Embryonic facial prominence (tissue), 1 donor: ENCODE data around the gene CCDC88A.
"Not testable (repeated sequence)": the region's sequence is repeated elsewhere in the genome, so short reads cannot be mapped to it uniquely, and the experiment has no call there.

Experiments
- DNase-seq: peaks from one replicate; pipeline ENCODE4 v3.0.0-alpha.2; 2016; ENCODE audit errors: extremely low spot score

The CCDC88A gene

GRCh38 chr2:55309446-55309845 is 110.2 kb downstream of the CCDC88A start:
- no peak for DNase-seq

GRCh38 chr2:55302241-55302640 is 117.4 kb downstream of the CCDC88A start:
- no peak for DNase-seq

DNA sequence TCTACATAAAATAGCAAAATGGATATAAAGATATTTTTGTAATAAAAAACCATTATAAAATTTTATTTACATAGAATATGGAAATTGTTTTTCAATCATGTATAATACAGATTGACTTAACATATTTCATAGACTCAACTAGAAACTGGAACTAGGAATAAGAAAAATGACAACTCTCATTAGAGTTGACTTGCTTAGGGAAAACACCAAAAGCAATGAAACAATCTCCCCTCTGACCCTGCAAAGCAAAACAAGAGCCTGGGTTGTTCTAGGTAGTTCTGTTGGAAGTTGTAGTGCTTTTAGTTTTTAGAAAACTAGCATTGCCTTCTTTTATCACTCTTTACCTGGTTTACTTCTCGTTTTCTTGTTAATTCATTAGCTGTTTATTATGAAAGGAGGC is 118.4 kb downstream of the CCDC88A start:
- DNase-seq = no peak

- no peak for DNase-seq
Observed at GRCh38 chr2:55296393-55296792, 123.3 kb downstream of the CCDC88A start.

GRCh38 chr2:55283083-55283482 is 136.6 kb downstream of the CCDC88A start:
- DNase-seq = no peak

DNA sequence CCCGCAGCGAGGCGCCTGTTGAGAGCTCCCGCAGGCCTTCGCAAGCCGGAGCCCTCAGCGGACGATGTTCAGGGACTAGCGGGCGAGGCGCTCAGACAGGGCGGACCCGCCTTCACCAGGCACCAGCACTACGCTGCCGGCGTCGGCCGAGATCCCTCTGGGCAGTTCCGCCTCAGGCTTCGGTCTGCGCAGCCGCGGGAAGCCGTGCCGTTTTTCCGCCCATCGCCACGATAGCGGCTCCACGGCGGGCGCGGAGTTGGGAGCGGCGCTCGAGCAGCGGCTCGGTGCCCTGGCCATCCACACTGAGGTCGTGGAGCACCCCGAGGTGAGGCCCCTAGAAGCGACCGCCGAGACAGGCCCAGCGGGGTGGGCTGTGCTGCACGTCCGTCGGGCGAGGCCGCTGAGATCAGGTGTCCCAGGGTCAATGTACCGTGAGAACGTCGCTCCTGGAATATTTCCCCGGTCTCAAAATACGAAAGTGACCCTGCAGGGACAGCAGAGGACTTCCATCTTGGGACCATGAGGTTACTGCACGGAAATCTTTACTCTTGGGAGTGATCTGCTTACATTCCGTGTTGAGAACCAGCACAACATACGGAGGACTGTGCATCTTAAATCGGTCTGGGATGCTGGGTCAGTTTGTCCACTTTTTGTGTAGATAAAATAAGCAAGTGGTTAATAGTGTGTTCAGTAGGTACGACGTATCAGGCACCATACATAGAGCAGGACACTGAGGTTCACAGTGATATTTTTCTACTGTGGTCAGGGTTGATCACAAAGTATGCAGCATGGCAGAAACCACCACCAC is 137.3 kb downstream of the CCDC88A start:
- peak; percentile 70 for DNase-seq

- DNase-seq = not testable (repeated sequence)
Observed at GRCh38 chr2:55280851-55281546, 138.7 kb downstream of the CCDC88A start.

- not testable (repeated sequence) for DNase-seq
Observed at GRCh38 chr2:55279859-55280424, 139.7 kb downstream of the CCDC88A start.

- not testable (repeated sequence) for DNase-seq
Observed at GRCh38 chr2:55279214-55279835, 140.3 kb downstream of the CCDC88A start.

DNA sequence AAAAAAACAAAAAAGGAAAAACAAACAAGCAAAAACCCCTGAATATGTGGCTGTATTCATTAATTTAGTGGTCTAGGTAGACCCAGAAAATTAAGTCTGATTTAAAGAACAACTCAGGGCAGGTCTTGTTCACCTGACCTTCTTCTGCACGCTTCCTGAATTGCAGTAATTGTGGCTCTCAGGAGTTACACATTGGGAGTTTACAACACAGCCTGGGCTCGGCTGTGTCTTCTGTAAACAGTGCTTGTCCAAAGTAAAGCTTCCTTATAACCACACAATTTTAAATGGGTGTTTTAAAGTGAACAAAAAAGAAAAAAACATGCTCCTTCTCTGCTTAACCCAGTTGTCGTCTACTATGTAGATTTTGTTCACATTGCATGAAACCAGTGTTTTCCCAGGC is 142.3 kb downstream of the CCDC88A start:
- no peak for DNase-seq

- DNase-seq = not testable (repeated sequence)
Observed at GRCh38 chr2:55274346-55274745, 145.3 kb downstream of the CCDC88A start.

DNA sequence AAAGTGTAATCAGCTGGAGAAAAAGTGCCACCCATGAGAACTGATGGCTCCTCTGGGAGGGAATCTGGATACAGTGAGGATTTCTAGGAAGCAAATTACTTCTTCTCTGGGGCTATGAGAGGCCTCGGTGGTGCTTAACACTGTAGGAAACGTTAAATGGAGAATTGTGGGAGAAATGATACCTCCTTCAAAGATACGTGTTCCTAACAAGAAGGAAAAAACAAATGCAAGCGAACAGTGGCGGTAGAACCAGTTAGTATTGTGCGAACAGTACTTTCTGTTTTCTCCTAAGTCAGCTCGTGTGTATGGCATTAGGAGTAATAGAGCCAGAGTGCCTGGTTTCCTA is 150.0 kb downstream of the CCDC88A start:
- no peak for DNase-seq

- DNase-seq = peak; percentile 80
Observed at GRCh38 chr2:55268907-55269644, 150.6 kb downstream of the CCDC88A start, which contains the start of gene MTIF2. Gene MTIF2, minus strand, starts transcription at chr2:55269231. Its CDS starts 5,373 bp downstream, at chr2:55263858.

- no peak for DNase-seq
Observed at GRCh38 chr2:55268288-55268906, 151.3 kb downstream of the CCDC88A start.

GRCh38 chr2:55259586-55259985 is 160.1 kb downstream of the CCDC88A start:
- DNase-seq = not testable (repeated sequence)

GRCh38 chr2:55252832-55253231 is 166.8 kb downstream of the CCDC88A start:
- no peak for DNase-seq

- no peak for DNase-seq
Observed at GRCh38 chr2:55247025-55247424, 172.6 kb downstream of the CCDC88A start.

DNA sequence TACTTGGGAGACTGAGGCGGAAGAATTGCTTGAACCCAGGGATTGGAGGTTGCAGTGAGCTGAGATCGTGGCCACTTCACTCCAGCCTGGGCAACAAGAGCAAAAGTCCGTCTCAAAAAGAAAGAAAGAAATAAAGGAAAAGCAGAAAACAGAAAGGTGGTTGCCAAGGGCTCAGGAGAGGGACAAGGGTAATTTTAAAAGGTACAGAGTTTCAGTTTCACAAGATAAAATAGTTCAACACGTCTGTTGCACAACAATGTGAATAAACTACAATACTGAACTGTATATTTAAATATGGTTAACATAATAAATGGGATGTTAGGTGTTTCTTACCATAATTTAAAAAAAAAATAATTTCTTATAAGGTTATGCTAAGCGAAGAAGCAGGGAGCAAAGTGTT is 174.2 kb downstream of the CCDC88A start:
- DNase-seq = no peak

DNA sequence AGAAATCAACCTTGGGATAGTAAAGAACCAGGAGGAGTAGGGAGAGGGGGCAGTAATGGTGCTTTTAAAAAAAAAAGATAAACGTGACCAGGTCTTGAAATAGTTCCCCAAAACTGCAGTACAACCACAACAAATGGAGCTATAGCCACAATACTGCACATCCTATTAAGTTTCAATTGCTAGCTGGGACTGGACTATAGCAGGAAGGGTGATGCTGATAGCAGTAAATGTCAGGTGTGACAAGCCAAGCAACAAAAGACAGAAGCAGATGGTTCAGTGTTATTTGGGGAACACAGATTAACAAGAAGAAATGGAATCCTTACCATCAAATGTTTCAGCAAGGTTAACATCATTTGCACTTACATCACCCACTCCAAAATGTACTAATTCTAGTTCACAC is 177.0 kb downstream of the CCDC88A start:
- DNase-seq = no peak

DNA sequence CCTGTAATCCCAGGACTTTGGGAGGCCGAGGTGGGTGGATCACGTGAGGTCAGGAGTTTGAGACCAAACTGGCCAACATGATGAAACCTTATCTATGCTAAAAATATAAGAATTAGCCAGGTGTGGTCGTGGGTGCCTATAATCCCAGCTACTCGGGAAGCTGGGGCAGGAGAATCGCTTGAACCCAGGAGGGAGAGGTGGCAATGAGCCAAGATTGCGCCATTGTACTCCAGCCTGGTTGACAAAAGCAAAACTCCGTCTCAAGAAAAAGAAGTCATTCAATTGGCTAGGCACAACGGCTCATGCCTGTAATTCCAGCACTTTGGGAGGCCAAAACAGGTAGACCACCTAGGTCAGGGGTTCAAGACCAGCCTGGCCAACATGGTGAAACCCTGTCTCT is 178.1 kb downstream of the CCDC88A start:
- not testable (repeated sequence) for DNase-seq

- DNase-seq = no peak
Observed at GRCh38 chr2:55239656-55240222, 179.9 kb downstream of the CCDC88A start.
